Right forelimb (tissue), 1 donor: Measurements from ENCODE around the gene POMP.
"Not testable (repeated sequence)": the region's sequence is repeated elsewhere in the genome, so short reads cannot be mapped to it uniquely, and the experiment has no call there.

Experiments
- DNase-seq: peaks from one replicate; pipeline ENCODE4 v3.0.0-alpha.2; 2018

Gene POMP

DNA sequence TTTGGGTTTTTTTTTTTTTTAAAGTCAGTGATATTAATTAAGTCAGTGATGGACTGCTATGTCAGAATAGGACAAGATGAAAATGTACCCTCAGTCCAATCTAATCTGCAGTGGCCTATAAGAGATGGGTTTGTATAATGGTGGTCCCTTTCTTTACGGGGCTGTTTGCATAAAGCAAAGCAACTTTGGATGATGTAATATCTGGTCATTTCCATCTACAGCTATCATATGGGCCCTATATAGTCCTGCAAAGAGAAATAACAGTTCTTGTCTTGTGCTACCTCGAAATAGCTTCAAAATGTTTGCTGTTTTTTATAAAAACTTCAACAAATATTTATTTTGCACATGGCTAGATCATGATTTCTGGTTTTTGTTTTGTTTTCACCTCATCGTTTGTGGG is 20.2 kb upstream of the POMP start:
- DNase-seq, result no peak

DNA sequence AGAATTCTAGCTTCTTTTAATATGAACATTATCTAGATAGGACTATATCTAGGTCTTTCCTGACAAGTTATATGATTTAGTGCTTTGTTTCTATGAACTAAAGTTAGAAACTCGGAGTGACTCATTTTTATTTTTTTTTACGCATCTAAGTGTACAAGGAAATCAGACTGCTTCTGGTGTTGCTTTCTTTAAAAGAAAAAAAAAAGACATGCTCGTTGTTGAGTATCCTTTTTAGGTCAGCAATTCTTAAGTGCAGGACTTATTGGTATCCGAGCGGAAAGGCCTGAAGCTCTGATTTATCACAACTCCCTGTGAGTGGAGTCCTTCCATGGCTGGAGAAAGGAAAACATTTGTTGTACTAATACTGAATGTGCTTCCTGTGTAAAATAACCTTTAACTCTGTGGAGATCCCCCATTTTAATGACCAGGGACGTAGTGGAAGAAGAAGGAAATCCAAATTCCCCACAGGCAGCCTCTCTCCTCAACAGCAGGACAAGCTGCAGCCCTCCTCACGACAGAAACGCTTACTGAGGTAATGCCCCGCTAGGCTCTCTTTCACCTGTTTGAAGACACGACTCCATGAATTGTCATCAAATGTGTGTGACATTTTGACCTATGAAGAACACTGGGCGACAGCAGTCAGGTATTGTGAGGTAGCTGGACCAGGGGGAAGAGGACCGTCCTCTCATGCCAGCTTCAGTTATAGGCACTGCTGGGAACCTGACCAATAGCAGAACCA is 17.9 kb upstream of the POMP start:
- no peak for DNase-seq

DNA sequence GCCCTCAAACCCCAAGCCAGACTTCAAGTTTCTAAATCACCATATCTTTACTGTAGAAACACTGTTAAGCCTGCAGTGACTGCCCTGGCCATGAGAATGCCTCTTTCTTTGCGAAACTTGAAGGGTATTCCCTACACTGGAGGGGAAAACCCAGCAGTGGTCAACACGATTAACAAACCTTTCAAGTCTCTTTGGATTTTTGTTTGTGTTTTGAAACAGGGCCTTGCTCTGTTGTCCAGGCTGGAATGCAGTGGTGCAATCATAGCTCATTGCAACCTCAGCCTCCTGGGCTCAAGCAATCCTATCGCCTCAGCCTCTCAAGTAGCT is 17.4 kb upstream of the POMP start:
- no peak for DNase-seq

DNA sequence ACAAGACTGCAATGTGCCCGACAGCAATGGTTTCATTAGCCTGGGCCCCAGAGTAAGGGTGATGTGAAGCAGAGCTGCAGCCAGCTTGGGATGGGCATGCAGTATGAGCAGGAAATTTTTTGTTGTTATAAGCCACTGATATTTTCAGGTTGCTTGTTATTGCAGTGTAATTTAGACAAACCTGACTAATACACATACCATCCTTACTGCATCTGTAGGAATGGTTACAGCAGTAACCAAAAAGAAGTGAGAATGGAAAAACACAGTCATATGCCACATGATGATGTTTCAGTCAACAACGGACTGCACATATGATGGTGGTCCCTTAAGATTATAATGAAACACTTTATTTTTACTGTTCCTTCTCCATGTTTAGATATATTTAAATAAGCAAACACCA is 8.6 kb upstream of the POMP start:
- no peak for DNase-seq

DNA sequence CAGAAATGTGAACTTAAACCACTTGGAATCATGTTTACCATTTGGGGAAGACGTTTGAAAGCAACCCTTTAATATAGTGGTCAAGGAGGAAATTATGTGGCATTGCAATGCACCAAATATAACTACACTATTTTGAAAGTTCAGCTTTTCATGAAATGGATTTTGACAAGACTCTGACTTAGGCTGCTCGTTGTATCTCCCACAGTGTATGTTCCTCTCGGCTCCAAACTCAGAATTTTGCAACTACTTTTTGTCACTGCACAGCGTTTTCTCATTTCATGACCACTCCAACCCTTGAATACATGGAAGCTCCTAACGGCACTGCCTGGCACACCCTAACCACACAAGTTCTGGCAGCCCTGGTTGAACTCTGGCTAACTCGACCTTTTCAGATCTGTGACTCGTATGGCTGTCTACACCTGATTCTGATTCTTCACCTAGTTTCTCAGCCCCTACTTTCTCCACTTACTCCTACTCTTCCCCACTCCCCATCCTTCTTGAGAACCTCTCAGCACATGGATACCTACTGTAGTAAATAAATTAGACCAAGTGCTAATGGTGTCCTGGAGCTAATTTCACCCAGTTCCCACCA is 7.0 kb upstream of the POMP start:
- DNase-seq, result no peak

DNA sequence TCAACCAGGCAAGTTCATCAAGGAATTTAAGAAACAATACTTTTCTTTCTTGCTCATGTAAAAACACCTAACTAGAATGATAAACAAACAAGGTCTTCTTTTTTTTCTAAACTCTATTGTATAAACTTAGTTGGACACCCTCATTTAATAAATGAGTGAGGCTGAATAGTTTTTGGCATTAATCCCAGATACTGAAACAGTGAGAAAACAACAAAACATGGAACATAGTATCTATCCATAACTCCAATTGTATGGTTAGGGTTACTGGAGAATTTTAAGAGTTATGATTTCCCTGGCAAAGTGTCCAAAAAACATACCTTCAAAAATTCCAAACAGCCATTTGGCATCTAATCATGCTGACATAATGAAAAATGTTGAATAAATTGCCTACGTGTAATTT is 5.8 kb upstream of the POMP start:
- DNase-seq, result no peak

DNA sequence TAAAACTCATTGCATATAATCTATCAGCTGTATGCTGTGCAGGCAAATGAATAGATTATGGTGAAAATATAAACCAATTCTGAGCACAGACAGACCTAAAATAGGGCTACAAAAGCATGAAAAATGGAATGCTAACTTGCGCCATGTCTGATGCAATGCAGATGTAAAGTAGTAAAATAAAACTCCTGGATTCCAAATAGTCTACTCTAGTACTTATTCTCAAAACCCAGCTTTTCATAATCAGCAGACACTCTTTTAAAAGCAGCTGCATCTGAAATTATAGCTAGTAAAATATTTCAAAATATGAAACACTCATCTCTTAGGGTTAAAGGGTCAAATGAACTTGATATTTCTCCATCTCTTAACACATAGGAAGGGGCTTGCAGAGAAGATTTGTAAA is 4.7 kb upstream of the POMP start:
- no peak for DNase-seq

DNA sequence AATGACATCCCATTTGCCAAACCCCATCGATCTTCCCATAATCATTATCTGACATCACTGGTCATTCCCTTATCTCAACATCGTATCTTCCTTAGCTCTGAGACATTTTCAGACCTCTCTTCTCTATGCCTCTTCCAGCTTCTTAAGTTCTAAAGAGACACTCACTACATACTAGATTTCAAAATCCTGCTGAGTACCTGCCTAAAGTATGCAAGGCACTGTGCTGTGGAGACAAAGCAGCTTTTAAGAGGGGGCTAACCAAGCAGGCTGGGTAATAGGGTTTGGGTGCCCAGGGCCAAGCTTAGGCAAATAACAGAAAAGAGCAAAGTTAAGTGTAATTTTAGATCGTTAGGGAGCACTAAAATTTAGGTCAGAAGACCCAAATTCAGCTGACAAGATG is 3.4 kb upstream of the POMP start:
- no peak for DNase-seq

DNA sequence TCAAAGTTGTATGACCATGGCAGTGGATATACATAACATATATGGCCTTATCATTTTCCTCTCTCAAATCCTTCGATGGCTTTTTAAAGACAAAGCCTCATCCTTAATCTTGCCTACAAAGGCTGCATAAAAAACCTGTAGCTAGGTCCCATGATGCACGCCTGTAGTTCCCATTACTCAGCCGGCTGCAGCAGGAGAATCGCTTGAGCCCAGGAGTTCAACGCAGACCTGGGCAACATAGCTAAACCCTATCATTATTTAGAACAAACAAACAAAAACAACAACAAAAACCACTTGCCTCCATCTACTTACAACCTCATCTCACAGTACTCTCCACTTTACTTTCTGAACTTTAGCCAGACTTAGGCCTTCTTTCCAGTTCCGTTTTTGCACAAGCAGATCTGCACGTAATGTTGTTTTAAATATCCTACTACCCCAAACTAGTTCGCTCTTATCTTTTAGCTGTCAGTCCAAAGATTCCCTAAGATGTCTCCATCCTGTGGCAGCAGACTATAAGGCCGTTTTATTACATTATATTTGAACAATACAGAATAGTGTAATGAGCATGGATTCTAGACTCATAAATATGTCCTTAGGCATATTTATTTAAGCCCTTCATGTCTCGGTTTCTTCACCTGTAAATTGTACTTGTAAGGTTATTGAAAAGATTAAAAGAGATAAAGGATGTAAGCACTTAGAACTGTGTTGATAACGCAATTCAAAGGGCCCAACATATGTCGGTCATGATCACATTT is 969 bp upstream of the POMP start:
- DNase-seq, result no peak

DNA sequence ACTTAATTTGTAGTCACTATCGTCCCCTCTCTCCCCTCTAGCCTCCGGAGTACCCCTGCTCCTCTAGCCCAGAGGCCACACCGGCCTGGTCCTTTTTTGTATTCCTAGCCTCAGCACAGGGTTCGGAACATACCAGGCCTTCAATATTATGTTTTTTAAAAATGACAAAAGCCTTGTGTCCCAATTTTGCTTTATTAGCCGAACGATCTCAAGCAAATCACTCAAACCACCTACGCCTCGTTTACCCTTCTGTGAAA is 463 bp upstream of the POMP start:
- DNase-seq, result no peak

DNA sequence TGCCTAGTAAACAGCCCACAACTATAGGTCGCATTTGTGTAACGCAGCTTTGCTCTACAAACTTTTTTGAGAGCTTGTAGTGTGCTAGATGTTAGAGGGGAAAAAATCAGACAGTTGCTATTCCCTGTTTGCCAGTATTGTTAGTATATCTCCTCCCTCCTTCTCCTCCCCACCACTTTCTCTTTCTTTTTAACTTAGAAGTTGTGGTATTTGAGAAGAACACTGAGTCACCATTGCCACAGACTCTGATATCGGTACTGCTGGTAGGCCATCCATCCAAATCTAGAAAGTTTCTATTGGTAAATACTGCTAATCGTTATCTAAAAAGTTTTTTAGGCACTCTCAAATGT is 666 bp downstream of the POMP start:
- DNase-seq, result no peak

DNA sequence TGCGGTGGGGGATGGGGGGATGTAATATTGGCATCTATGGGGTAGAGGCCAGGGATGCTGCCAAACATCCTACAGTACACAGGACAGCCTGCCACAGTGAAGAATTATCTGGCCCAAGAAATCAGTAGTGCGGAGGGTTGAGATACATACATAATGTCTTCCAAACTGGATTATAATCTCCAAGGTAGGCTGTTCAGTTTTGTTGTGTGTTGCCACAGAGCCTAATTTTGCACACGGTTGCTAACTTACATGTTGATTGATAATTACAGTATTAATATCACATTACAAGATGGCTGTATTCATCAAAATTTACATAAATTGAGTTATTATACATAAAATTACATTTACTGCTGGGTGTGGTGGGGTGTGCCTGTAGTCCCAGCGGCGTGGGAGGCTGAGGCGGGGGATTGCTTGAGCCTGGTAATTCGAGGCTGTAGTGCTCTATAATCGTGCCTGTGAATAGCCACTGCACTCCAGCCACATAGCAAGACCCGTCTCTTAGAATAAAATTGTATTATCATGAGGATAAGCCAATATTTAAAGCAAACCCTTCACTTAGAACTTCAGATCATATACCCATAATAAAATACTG is 8.1 kb downstream of the POMP start:
- DNase-seq, result no peak

DNA sequence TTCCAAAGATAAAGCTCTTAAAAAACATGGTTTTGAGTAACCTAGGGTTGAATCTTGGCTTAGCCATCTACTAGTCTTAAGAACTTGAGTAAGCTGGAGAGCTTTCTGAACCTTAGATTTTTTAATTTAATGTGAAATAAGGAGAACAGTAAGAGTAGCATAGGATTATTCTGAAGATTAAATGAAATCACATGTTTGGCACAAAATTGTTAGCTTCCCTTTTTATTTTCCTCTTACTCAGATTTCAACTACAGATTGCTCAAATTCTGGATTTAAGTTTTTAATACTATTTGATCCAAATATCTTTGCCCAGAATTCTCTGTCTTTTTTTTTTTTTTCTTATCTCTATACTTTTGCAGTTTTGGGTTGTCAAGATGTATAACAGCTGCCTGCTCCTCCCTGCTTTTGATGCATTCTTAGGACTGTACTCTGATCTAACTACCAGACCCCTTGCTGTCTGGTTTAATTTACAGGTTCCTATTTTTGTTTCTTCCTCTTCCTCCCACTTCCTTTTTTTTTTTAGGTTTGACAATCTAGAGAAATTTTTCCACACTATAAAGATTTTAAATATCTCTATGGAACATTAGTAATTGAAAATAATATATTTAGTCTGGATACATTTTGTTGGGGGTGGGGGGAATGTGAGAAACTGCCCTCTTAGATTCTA is 12.3 kb downstream of the POMP start:
- DNase-seq, result no peak

DNA sequence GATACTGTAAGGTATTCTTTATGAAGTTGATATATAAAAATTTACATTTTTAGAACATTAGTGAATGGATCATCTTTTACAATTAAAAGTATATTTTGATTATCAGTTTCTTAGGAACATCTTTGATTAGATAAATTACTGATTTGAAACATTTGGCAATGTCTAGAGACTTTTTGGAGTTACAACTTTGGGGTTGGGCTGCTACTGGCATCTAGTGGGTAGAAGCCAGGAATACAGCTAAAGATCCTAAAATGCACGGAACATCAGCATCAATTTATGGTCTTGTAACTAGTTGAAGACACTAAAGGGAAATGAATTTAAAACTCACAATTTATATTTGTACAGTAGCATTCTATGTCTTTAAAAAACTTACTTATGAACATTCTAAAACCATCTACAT is 19.9 kb downstream of the POMP start:
- no peak for DNase-seq

DNA sequence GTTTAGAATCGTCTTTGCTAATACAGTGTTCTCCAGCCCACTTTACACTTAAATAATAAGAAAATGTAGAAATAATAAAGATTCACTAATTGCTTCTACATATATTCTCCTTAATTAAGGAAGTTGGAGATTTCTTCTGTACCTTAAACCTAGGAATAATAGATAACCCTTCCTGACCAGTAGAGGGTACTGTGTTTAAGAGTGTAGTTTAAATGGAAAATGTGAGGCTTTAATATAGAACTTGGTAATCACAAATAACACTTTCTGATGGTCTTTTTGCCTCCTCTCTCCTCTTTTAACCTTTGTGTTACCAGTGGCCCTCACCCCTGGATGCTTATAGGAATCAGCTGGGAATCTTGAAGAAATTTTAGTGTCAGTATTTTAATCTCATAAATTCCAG is 20.7 kb downstream of the POMP start:
- no peak for DNase-seq

DNA sequence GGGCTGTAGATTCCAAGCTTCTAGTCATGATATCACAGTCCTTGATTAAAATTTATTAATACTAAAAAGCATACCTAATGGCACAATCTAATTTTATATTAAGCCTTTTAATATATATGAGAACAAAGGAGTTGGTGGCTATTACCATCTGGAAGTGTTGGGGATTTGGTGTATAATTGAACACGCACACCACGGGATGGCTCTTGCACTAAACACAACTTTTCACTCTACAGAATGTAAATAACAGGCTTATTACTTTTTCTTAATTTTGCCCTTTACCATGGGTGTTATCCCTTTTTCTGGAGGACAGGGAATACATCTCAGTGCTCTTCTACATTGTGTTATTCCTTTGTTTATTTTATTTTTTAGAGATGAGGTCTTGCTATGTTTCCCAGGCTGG is 21.6 kb downstream of the POMP start:
- no peak for DNase-seq

DNA sequence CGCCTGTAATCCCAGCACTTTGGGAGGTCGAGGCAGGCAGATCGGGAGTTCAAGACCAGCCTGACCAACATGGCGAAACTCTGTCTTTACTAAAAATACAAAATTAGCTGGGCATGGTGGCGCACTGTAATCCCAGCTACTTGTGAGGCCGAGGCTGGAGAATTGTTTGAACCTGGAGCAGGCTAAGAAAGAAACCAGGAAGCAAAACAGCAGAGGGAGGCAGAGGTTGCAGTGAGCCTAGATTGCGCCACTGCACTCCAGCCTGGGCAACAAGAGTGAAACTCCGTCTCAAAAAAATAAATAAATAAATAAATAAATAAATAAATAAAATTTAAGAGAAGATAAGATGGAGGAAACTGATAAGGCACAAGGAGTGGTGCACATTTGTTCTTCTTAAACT is 24.2 kb downstream of the POMP start:
- DNase-seq, result not testable (repeated sequence)

DNA sequence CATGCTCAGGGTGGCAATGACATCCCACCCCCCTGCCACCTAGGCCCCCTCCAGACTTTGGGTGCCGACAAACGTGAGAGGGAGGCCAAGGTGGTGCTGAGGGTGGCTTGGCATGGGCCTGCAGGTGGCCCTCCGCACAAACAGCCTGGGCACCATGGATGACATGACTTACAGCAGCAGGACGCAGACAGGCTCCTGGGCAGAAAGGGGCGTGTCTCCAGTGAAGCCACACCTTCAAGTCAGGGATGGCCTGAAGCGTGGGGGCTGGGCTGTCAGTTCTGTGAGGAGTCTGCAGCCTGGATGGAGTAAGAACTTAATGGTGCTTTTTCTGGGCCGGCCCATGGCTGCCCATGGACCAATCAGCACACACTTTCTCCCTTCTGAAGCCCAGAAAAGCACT is 25.3 kb downstream of the POMP start:
- no peak for DNase-seq

DNA sequence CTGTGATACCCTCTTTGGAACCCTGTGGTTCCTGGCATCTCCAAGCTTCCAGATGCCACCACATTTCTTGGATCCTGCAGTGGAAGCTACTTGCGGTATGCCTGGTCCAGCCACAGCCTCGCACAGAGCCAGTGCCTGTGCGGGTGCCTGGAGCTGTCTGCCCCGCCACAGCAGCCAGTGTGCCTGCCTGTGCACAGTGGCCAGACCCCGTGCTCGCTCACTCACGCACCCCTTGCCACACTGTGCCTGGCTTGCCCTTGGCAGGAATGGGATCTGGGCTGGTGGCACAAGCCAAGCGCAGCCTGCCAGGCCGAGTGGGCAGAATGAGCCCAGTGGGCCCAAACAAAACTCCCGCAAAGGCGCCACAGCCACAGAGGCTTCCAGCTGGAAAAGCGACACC is 26.2 kb downstream of the POMP start:
- DNase-seq, result no peak

DNA sequence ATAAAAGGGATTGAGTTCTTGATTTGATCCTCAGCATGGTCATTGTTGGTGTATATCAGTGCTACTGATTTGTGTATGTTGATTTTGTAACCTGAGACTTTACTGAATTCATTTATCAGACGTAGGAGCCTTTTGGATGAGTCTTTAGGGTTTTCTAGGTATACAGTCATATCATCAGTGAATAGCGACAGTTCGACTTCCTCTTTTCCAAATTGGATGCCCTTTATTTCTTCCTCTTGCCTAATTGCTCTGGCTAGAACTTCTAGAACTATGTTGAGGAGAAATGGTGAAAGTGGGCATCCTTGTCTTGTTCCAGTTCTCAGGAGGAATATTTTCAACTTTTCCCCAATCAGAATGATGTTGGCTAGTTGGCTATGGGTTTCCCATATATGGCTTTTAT is 27.0 kb downstream of the POMP start:
- no peak for DNase-seq

DNA sequence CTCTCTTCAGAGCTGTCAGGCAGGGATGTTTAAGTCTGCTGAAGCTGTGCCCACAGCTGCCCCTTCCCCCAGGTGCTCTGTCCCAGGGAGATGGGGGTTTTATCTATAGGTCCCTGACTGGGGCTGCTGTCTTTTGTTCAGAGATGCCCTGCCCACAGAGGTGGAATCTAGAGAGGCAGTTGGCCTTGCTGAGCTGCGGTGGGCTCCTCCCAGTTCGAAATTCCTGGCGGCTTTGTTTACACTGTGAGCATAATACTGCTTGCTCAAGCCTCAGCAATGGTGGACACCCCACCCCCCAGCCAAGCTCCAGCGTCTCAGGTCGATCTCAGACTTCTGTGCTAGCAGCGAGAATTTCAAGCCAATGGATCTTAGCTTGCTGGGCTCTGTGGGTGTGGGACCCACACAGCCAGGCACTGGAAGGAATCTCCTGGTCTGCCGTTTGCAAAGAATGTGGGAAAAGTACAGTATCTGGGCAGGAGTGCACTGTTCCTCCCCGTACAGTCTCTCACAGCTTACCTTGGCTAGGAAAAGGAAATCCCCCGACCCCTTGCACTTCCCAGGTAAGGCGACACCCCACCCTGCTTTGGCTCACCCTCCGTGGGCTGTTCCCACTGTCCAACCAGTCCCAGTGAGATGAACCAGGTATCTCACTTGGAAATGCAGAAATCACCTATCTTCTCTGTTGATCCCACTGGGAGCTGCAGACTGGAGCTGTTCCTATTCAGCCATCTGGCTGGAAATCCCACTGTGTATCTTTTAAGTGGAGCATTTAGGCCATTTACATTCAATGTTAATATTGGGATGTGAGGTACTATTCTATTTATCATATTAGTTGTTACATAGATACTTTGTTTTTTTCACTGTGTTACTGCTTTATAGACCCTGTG is 34.9 kb downstream of the POMP start:
- DNase-seq, result not testable (repeated sequence)

DNA sequence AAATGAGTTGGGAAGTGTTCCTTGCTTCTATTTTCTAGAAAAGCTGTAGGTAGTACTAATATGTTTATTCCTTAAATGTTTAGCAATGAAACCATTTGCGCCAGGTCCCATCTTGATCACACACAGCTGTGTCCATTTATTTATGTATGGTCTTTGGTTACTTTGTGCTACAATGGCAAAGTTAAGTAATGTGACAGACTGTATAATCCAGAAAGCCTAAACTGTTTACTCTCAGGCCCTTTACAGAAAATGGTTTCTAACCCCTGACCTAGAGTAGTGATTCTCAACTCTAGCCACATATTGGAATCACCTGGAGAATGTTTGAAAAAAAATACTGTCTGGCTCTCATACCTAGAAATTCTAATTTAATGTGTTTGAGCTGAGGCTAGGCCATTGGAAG is 38.5 kb downstream of the POMP start:
- no peak for DNase-seq

DNA sequence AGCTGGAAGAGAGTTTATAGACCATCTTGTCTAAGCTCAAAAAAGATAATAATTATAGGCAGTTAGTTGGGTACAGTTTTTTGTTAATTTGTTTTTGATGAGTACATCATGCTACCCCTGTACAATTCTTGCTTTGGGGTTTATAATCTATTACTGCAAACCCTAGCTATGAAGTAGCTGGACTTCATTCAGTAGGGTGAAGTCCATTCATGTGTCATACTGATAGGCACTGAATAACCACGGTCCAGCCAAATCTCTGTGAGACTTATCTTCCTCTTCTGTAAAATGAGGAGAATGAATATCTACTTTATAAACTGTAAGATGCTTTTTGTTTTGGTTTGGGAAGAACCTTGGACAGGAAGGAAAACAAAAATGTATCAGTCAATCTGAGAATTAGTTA is 40.3 kb downstream of the POMP start:
- no peak for DNase-seq
